Non-pigmented ciliary epithelial cell (primary cell): Measurements from ENCODE around the gene ZC3H18.
"Not testable (repeated sequence)": the region's sequence is repeated elsewhere in the genome, so short reads cannot be mapped to it uniquely, and the experiment has no call there.

Experiments used
- DNase-seq: peaks from one replicate; pipeline ENCODE4 v3.0.0-alpha.2; 2010; ENCODE audit warnings: low read depth

ZC3H18 gene

GRCh38 chr16:88655733-88656281 lies 85.6 kb downstream of the ZC3H18 start:
- no peak for DNase-seq

GRCh38 chr16:88656291-88656980 lies 86.2 kb downstream of the ZC3H18 start:
- DNase-seq = no peak

GRCh38 chr16:88657371-88657770 lies 87.2 kb downstream of the ZC3H18 start:
- no peak for DNase-seq

- DNase-seq = no peak
Observed at GRCh38 chr16:88658714-88659113, 88.5 kb downstream of the ZC3H18 start.

- DNase-seq = no peak
Observed at GRCh38 chr16:88659160-88659559, 89.0 kb downstream of the ZC3H18 start.

- no peak for DNase-seq
Observed at GRCh38 chr16:88661468-88661867, 91.3 kb downstream of the ZC3H18 start.

GRCh38 chr16:88662222-88662842 lies 92.1 kb downstream of the ZC3H18 start:
- DNase-seq = no peak

- peak; percentile 87 for DNase-seq
Observed at GRCh38 chr16:88662843-88663606, 92.8 kb downstream of the ZC3H18 start, which contains the start of gene MVD. TSS of gene MVD (minus strand) at chr16:88663091. CDS start at chr16:88663080, 11 bp downstream.

- no peak for DNase-seq
Observed at GRCh38 chr16:88665148-88665547, 94.9 kb downstream of the ZC3H18 start.

- no peak for DNase-seq
Observed at GRCh38 chr16:88665570-88665969, 95.4 kb downstream of the ZC3H18 start.

- DNase-seq = no peak
Observed at GRCh38 chr16:88667461-88667860, 97.3 kb downstream of the ZC3H18 start.

GRCh38 chr16:88669493-88669892 lies 99.3 kb downstream of the ZC3H18 start:
- not testable (repeated sequence) for DNase-seq

GRCh38 chr16:88669980-88670379 lies 99.8 kb downstream of the ZC3H18 start:
- no peak for DNase-seq

GRCh38 chr16:88671806-88672205 lies 101.6 kb downstream of the ZC3H18 start:
- no peak for DNase-seq

GRCh38 chr16:88672776-88673175 lies 102.6 kb downstream of the ZC3H18 start:
- no peak for DNase-seq

- DNase-seq = no peak
Observed at GRCh38 chr16:88673716-88674379, 103.6 kb downstream of the ZC3H18 start.

GRCh38 chr16:88676502-88677242 lies 106.5 kb downstream of the ZC3H18 start:
- no peak for DNase-seq

GRCh38 chr16:88677721-88678120 lies 107.5 kb downstream of the ZC3H18 start:
- DNase-seq = no peak

- DNase-seq = no peak
Observed at GRCh38 chr16:88678224-88678979, 108.2 kb downstream of the ZC3H18 start.

GRCh38 chr16:88680554-88681083 lies 110.4 kb downstream of the ZC3H18 start:
- no peak for DNase-seq
